Measurements from ENCODE around the gene ADIG.

ADIG gene

GRCh38 chr20:38581013-38581412 lies at the start of gene ADIG:
ADIG (plus strand) TSS chr20:38581197; CDS start chr20:38581251, 54 bp downstream.
- peak; percentile 21 for DNase-seq

GRCh38 chr20:38534756-38535155 lies 46.2 kb upstream of the ADIG start:
- peaks cover 66% of the 10 kb centered on the region for H3K36me3 ChIP-seq
- H3K9me3 ChIP-seq (ENCODE audit: severe bottlenecking) = no peaks in the 10 kb centered on the region
- H3K27ac ChIP-seq = no peak overlapping the region
- no peak overlapping the region for H3K4me3 ChIP-seq (ENCODE audit: low read depth, low read length)
- no peak for TF ChIP-seq CTCF (IDR thresholded peaks at IDR 0.05; ENCODE audit: low read depth, low read length)
- DNase-seq = no peak
- H3K27me3 ChIP-seq (ENCODE audit: insufficient read depth, low read depth, severe bottlenecking) = no peaks in the 10 kb centered on the region

More at GRCh38 chr20:38581013-38581412, at the start of gene ADIG:
- Histone ChIP-seq H3K27me3 (ENCODE audit: insufficient read depth, low read depth, severe bottlenecking) (no peaks in the 10 kb centered on the region), H3K36me3 (peaks cover 6% of the 10 kb centered on the region; the same call in 1 of the 2 replicates), H3K27ac (peak within 1 kb of the TSS; percentile 58), H3K9me3 (ENCODE audit: severe bottlenecking) (no peaks in the 10 kb centered on the region), H3K4me3 (ENCODE audit: low read depth, low read length) (no peak within 1 kb of the TSS)
- TF ChIP-seq CTCF (IDR thresholded peaks at IDR 0.05; ENCODE audit: low read depth, low read length) = no peak

GRCh38 chr20:38536310-38536709 lies 44.7 kb upstream of the ADIG start:
- no peaks in the 10 kb centered on the region for H3K9me3 ChIP-seq (ENCODE audit: severe bottlenecking)
- peaks cover 75% of the 10 kb centered on the region for H3K36me3 ChIP-seq
- H3K27me3 ChIP-seq (ENCODE audit: insufficient read depth, low read depth, severe bottlenecking) = no peaks in the 10 kb centered on the region
- no peak for DNase-seq
- no peak overlapping the region for H3K4me3 ChIP-seq (ENCODE audit: low read depth, low read length)
- TF ChIP-seq CTCF (IDR thresholded peaks at IDR 0.05; ENCODE audit: low read depth, low read length) = no peak
- H3K27ac ChIP-seq = no peak overlapping the region

GRCh38 chr20:38537176-38537575 lies 43.8 kb upstream of the ADIG start:
- Histone ChIP-seq H3K36me3 (peaks cover 81% of the 10 kb centered on the region), H3K27me3 (ENCODE audit: insufficient read depth, low read depth, severe bottlenecking) (no peaks in the 10 kb centered on the region), H3K27ac (no peak overlapping the region), H3K4me3 (ENCODE audit: low read depth, low read length) (no peak overlapping the region), H3K9me3 (ENCODE audit: severe bottlenecking) (no peaks in the 10 kb centered on the region)
- DNase-seq = no peak
- no peak for TF ChIP-seq CTCF (IDR thresholded peaks at IDR 0.05; ENCODE audit: low read depth, low read length)

GRCh38 chr20:38538789-38539188 lies 42.2 kb upstream of the ADIG start:
- Histone ChIP-seq H3K9me3 (ENCODE audit: severe bottlenecking) (no peaks in the 10 kb centered on the region), H3K4me3 (ENCODE audit: low read depth, low read length) (no peak overlapping the region), H3K27me3 (ENCODE audit: insufficient read depth, low read depth, severe bottlenecking) (no peaks in the 10 kb centered on the region), H3K27ac (no peak overlapping the region), H3K36me3 (peaks cover 79% of the 10 kb centered on the region)
- no peak for DNase-seq
- TF ChIP-seq CTCF (IDR thresholded peaks at IDR 0.05; ENCODE audit: low read depth, low read length) = no peak

Measured in WERI-Rb-1 (cell line).